CD4-positive, alpha-beta T cell (primary cell): ENCODE data around the gene CALHM6. TPM values are rescaled to one million over a fixed set of nuclear protein-coding genes. Genes with fewer than 3 reads are reported as not detected.
A peak's percentile ranks its signal among the peaks of the same experiment; 100 is the strongest.
"Not testable (repeated sequence)": the region's sequence is repeated elsewhere in the genome, so short reads cannot be mapped to it uniquely, and the experiment has no call there.

ENCODE experiments used
- ATAC-seq: fragments of 200-7000 bp; cut with Tn5 transposase; one replicate; pipeline ENCODE4 v1.10.0; 2022; ENCODE audit warnings: mild to moderate bottlenecking; ENCODE audit not compliant: poor library complexity
- CTCF ChIA-PET: fragments of 350-600 bp; sonication (Branson Sonifier 250); formaldehyde crosslinking; loops from one replicate; lab custom pipeline; 2021; ENCODE audit warnings: antibody characterized with exemption, inconsistent platforms; lab: Charles Lee
- POLR2A ChIA-PET: fragments of 350-600 bp; sonication (Branson Sonifier 250); formaldehyde crosslinking; loops from one replicate; lab custom pipeline; 2021; ENCODE audit warnings: antibody characterized with exemption, inconsistent platforms; lab: Charles Lee
- DNase-seq, 14 experiments: peaks; one replicate each; pipeline ENCODE4 v3.0.0-alpha.2; 2013 to 2020; ENCODE audit warnings: mixed read lengths in 2 of 14
- H3K27ac ChIP-seq, 2 donors: one replicate each; pipeline versions ENCODE4 v1.5.1 to v1.7.0; 2013; ENCODE audit warnings: low read length in 2 of 2, low read depth in 1 of 2, mild to moderate bottlenecking in 1 of 2
- H3K27me3 ChIP-seq, 2 experiments: 1 replicate in 1 of 2; 2 replicates in 1 of 2; pipeline versions ENCODE4 v1.6.1 to v1.7.0; 2013; ENCODE audit warnings: low read length in 2 of 2, control low read depth in 1 of 2, mild to moderate bottlenecking in 1 of 2, moderate library complexity in 1 of 2; ENCODE audit not compliant: insufficient read depth in 2 of 2, control insufficient read depth in 1 of 2
- H3K36me3 ChIP-seq: one replicate; pipeline ENCODE4 v1.6.1; 2013; ENCODE audit warnings: low read length, control low read depth; ENCODE audit not compliant: insufficient read depth
- H3K4me1 ChIP-seq: one replicate; pipeline ENCODE4 v1.6.1; 2013; ENCODE audit warnings: low read length, control low read depth; ENCODE audit not compliant: insufficient read depth
- H3K4me3 ChIP-seq: one replicate; pipeline ENCODE4 v1.5.1; 2013; ENCODE audit warnings: mild to moderate bottlenecking, low read length, moderate library complexity
- H3K9me3 ChIP-seq, 2 experiments: 1 replicate in 1 of 2; 2 replicates in 1 of 2; pipeline versions ENCODE4 v1.6.1 to v1.7.0; 2013; ENCODE audit warnings: low read length in 2 of 2, mild to moderate bottlenecking in 2 of 2, control low read depth in 1 of 2, moderate library complexity in 1 of 2; ENCODE audit not compliant: control insufficient read depth in 1 of 2, insufficient read depth in 1 of 2
- H3K27ac Mint-ChIP-seq: one replicate; pipeline ENCODE4 v1.8.0; 2020; ENCODE audit warnings: mixed read lengths
- H3K27me3 Mint-ChIP-seq: one replicate; pipeline ENCODE4 v1.8.0; 2021; ENCODE audit warnings: mixed read lengths
- H3K36me3 Mint-ChIP-seq: one replicate; pipeline ENCODE4 v1.8.0; 2021; ENCODE audit warnings: low read depth, mixed read lengths
- H3K4me1 Mint-ChIP-seq: one replicate; pipeline ENCODE4 v1.8.0; 2021; ENCODE audit warnings: low read depth, mixed read lengths
- H3K4me3 Mint-ChIP-seq: one replicate; pipeline ENCODE4 v1.8.0; 2020; ENCODE audit warnings: mild to moderate bottlenecking, mixed read lengths
- H3K9me3 Mint-ChIP-seq: one replicate; pipeline ENCODE4 v1.8.0; 2020; ENCODE audit warnings: mixed read lengths
- intact Hi-C, 2 experiments: fragments of 100-400 bp; cut with DNase I in 1 of 2; cut with micrococcal nuclease in 1 of 2; formaldehyde crosslinking; loops; one replicate each; pipeline versions ENCODE4 v1.15.1 to v1.9.0; 2023 to 2025; cut with DNase I, micrococcal nuclease
- total RNA-seq, 174 experiments: library from RNA in 2 of 174; stranded (reverse) in 2 of 174; gene quantifications; one replicate each; pipeline ENCODE4 v1.2.3 and lab custom pipeline; 2021 to 2026
- TF ChIP-seq, protein P1 (sequence below): fragments of 200-600 bp; IDR thresholded peaks from one replicate; pipeline ENCODE4 v1.8.0; 2022; ENCODE audit warnings: antibody characterized with exemption, mild to moderate bottlenecking

Gene CALHM6
- total RNA-seq, 2 experiments from 2014 or later: 3.0 to 3.1 TPM

DNA sequence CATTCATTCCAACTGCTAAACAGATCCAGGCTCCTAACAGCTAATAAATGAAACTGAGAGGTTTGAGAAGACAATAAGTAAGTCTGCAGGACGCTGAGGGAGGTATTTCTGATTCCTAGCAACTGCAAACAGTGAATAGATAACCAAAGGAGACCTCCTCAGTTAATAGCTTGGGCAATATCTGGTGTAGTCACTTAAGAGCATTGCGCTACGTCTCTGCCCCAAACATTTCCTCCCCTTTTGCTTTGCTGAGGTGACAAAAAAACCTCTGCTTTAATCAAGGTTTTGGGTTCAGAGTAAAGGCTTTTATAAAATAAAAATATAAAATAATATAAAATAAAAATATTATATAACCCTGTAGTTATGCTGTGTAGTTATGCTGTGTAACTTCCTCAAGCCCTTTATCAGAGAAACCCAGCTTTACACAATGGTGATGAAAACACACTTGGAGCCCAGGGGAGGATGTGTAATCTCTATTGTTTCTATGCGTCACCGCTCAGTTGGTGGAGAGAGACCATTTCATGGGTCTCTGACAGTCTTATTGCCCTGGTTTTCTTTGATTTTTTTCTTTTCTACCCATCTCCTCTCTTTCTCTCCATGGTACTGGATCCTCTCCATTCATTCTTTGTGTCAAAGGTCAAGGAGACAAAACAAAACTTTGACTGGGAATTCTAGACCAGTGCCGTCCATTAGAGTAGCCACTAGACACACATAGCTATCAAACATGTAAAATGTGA lies 31.3 kb downstream of the CALHM6 start:
- Mint-ChIP-seq H3K27ac (no peak overlapping the region), H3K36me3 (no peaks in the 10 kb centered on the region), H3K9me3 (no peaks in the 10 kb centered on the region), H3K4me3 (no peak overlapping the region), H3K4me1 (no peaks in the 10 kb centered on the region), H3K27me3 (peaks cover 13% of the 10 kb centered on the region)
- ATAC-seq (no peak), DNase-seq (peak in 1 of 14 experiments; percentile 36)
- H3K27ac ChIP-seq: no peak overlapping the region
- H3K9me3 ChIP-seq: no peaks in the 10 kb centered on the region
- no peaks in the 10 kb centered on the region for H3K4me1 ChIP-seq
- H3K4me3 ChIP-seq: no peak overlapping the region
- ChIA-PET CTCF (no interaction called here), POLR2A (no interaction called here)
- intact Hi-C loops: no loop called here
- no peaks in the 10 kb centered on the region for H3K27me3 ChIP-seq
- H3K36me3 ChIP-seq: no peaks in the 10 kb centered on the region
- TF ChIP-seq, protein P1, sequence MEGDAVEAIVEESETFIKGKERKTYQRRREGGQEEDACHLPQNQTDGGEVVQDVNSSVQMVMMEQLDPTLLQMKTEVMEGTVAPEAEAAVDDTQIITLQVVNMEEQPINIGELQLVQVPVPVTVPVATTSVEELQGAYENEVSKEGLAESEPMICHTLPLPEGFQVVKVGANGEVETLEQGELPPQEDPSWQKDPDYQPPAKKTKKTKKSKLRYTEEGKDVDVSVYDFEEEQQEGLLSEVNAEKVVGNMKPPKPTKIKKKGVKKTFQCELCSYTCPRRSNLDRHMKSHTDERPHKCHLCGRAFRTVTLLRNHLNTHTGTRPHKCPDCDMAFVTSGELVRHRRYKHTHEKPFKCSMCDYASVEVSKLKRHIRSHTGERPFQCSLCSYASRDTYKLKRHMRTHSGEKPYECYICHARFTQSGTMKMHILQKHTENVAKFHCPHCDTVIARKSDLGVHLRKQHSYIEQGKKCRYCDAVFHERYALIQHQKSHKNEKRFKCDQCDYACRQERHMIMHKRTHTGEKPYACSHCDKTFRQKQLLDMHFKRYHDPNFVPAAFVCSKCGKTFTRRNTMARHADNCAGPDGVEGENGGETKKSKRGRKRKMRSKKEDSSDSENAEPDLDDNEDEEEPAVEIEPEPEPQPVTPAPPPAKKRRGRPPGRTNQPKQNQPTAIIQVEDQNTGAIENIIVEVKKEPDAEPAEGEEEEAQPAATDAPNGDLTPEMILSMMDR: no peak

DNA sequence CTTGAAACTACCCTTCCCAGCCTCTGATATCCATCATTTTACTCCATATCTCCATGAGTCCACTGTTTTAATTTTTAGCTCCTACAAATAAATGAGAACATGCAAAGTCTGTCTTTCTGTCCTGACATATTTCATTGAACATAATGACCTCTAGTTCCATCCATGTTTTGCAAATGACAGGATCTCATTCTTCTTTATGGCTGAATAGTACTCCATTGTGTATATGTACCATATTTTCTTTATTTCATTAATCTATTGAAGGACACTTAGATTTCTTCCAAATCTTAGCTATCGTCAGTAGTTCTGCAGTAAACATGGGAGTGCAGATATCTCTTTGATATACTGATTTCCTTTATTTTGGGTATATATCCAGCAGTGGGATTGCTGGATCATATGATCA lies 34.0 kb downstream of the CALHM6 start:
- H3K9me3 Mint-ChIP-seq, H3K4me1 Mint-ChIP-seq, H3K36me3 Mint-ChIP-seq, H3K4me3 ChIP-seq, DNase-seq, ATAC-seq, H3K4me1 ChIP-seq, H3K4me3 Mint-ChIP-seq, H3K9me3 ChIP-seq, H3K27ac ChIP-seq, H3K36me3 ChIP-seq, intact Hi-C loops, H3K27ac Mint-ChIP-seq, CTCF ChIA-PET, H3K27me3 ChIP-seq, POLR2A ChIA-PET: not testable (repeated sequence)
- H3K27me3 Mint-ChIP-seq: peaks cover 17% of the 10 kb centered on the region

DNA sequence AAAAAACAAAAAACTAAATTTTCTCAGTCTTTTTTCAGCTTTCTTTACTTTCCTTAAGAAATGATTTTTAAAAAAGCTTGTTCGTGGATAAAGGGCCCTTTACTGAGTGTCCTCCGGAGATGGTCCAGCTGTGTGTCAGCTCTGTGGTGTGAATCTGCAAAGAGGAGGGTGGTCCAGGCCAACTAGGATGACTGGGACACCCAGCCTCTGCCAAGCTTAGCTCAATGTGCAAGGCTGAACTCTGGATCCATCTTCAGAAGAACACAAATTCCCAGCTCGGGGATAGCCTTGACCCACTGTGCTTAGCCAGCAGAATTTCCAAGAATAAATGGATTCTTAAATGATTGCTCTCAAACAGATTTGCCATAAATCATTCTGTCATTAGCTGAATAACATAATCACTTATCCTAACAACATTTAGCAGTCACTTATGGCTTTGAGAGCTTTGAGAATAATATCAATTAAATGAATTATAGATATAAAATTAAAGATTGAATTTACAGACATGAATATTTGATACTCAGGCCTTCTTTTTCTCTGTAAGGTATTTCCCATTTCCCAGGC lies 36.0 kb downstream of the CALHM6 start:
- TF ChIP-seq, protein P1: no peak
- ATAC-seq: no peak
- Mint-ChIP-seq H3K4me3 (no peak overlapping the region), H3K27ac (no peak overlapping the region), H3K4me1 (no peaks in the 10 kb centered on the region), H3K9me3 (peaks cover 2% of the 10 kb centered on the region), H3K27me3 (peaks cover 11% of the 10 kb centered on the region), H3K36me3 (no peaks in the 10 kb centered on the region)
- Histone ChIP-seq H3K27me3 (peaks cover 0 to 3% of the 10 kb centered on the region in 2 experiments), H3K4me1 (peaks cover 13% of the 10 kb centered on the region), H3K9me3 (peaks cover 0 to 8% of the 10 kb centered on the region in 2 experiments), H3K27ac (no peak overlapping the region), H3K36me3 (no peaks in the 10 kb centered on the region), H3K4me3 (no peak overlapping the region)
- intact Hi-C loops: no loop called here
- DNase-seq: no peak
- ChIA-PET CTCF (no interaction called here), POLR2A (no interaction called here)
